ENCODE measurements around the gene KRTAP12-1. TPM values are rescaled to one million over a fixed set of nuclear protein-coding genes. Genes with fewer than 3 reads are reported as not detected.

KRTAP12-1 gene, protein sequence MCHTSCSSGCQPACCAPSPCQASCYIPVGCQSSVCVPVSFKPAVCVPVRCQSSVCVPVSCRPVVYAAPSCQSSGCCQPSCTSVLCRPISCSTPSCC
- total RNA-seq (2022; extraction: Qiagen RNA extraction; ENCODE audit: low read depth), result not detected in 5 replicates

GRCh38 chr21:44681861-44682579 lies at the start of gene KRTAP12-1:
Gene KRTAP12-1, minus strand, starts transcription at chr21:44682163. Its CDS starts 40 bp downstream, at chr21:44682123.

DNA sequence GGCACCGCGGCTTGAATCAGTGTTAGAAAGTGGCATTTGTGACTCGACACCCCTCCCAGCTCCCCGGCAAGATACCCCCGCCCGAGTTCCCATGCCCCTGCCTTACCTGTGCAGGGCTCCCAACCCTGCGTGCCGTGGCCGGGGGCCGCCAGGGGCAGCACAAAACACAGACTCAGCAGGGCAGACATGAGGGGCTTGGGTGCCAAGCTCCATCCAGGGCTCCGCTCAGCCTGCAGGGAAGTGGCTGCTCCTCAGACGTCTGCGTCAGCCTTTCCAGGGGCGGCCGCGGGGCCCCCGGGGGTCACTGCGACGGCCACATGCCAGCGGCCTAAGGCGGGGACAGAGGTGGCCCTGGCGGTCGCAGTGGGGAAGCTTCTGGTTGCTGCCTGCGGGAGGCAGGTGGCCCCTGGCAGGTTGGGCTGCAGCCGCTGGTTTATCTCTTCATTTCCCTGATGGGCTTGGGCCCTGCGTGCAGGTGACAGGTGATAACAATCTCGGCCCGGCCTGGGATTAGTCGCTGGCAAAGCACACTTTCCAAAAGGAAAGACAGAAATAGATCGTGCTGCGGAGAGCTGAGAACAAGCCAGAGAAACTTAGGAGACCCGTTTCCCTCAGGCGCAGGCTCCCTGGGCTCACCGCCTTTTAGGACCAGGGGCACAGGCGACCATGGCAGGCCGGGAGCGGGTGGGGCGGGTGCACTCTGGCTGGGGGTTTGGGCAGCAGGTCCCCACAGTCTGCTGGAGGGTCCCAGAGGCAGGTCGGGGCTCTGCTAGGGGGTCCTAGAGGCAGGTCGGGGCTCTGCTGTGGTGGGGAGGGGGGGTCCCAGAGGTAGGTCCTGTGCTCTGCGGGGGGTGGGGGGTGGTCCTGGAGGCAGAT lies 29.6 kb upstream of the KRTAP12-1 start, which contains the start of gene TSPEAR:
TSS of gene TSPEAR (minus strand) at position 246 of the 876 bp plus-strand sequence. CDS start at position 188, 58 bp downstream.

DNA sequence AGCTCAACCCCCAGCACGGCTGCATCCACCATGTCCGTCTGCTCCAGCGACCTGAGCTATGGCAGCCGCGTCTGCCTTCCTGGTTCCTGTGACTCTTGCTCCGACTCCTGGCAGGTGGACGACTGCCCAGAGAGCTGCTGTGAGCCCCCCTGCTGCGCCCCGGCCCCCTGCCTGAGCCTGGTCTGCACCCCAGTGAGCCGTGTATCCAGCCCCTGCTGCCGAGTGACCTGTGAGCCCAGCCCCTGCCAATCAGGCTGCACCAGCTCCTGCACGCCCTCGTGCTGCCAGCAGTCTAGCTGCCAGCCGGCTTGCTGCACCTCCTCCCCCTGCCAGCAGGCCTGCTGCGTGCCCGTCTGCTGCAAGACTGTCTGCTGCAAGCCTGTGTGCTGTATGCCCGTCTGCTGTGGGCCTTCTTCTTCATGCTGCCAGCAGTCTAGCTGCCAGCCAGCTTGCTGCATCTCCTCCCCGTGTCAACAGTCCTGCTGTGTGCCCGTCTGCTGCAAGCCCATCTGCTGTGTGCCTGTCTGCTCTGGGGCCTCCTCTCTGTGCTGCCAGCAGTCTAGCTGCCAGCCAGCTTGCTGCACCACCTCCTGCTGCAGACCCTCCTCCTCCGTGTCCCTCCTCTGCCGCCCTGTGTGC lies 15.3 kb upstream of the KRTAP12-1 start, which contains the start of gene KRTAP10-12:
TSS of gene KRTAP10-12 (plus strand) at position 1 of the 639 bp plus-strand sequence. CDS start at position 31, 30 bp downstream.

GRCh38 chr21:44666401-44667320 lies 15.3 kb downstream of the KRTAP12-1 start, which contains the start of gene KRTAP12-2:
Gene KRTAP12-2, minus strand, starts transcription at chr21:44666927. Its CDS starts 41 bp downstream, at chr21:44666886.

DNA sequence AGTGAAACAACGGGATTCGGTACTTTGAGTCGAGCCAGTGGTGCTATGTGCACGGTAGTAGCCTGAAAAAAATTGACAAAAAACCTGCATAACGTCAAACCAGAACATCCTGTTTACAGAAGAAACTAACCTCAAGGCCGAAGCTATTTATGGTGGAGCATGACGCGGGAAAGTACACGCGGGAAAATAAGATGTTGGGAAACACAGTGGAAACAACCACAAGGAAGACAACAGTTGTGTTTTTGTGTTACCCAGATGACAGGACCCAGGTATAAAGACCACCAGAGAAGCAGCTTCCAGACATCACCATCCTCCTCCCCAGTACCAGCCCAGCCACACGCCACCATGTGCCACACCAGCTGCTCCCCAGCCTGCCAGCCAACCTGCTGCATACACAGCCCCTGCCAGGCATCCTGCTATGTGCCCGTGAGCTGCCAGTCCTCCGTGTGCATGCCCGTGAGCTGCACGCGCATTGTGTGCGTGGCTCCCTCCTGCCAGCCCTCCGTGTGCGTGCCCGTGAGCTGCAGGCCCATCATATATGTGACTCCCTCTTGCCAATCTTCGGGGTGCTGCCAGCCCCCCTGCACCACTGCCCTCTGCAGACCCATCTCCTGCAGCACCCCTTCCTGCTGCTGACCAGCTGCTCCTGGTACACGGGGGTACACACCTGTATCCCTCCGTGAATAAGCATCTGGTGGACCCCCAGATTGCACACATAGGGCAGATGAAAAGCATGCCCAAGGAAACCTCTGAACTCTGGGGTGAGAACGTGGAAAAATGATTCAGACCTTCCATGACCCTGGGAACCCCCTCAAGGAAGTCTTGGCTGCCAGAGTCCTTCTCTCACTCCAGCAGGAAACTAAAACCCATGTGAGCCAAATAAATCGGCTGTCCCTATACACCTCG lies 24.1 kb downstream of the KRTAP12-1 start, which contains the start of gene KRTAP12-3:
TSS of gene KRTAP12-3 (plus strand) at position 298 of the 906 bp plus-strand sequence. CDS start at position 346, 48 bp downstream.

DNA sequence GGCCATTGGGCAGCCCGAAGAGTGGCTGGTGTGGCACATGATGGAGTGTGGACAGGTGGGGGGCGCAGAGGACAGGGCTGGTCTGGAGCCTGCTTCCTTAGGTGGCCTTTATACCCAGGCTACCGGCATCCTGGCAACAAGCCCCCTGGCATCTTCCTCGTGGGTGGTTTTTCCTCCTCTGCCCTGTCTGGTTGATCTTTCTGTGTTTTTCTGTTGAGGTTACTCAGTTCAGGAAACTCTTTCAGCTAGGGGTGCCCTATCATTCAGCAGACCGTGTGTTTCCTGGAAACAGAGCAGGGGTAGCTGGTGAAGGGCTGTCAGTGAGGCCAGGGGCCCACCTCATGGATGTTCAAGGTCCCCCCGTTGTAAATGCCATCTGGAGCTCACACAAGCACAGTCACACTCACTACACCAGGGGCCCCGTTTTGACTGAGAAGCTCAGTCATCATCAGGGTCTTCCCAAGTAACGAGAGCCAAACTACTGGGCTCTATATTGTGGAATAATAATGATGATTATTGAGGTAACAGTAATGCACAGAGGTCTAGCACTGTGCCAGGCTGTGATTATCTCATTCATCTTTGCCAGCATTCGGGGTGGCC lies 27.3 kb downstream of the KRTAP12-1 start, which contains the start of gene KRTAP12-4:
TSS of gene KRTAP12-4 (minus strand) at position 84 of the 600 bp plus-strand sequence. CDS start at position 39, 45 bp downstream.

GRCh38 chr21:44646366-44647221 lies 35.4 kb downstream of the KRTAP12-1 start, which contains the start of gene KRTAP10-11:
Gene KRTAP10-11, plus strand, starts transcription at chr21:44646414. Its CDS starts 45 bp downstream, at chr21:44646459.

DNA sequence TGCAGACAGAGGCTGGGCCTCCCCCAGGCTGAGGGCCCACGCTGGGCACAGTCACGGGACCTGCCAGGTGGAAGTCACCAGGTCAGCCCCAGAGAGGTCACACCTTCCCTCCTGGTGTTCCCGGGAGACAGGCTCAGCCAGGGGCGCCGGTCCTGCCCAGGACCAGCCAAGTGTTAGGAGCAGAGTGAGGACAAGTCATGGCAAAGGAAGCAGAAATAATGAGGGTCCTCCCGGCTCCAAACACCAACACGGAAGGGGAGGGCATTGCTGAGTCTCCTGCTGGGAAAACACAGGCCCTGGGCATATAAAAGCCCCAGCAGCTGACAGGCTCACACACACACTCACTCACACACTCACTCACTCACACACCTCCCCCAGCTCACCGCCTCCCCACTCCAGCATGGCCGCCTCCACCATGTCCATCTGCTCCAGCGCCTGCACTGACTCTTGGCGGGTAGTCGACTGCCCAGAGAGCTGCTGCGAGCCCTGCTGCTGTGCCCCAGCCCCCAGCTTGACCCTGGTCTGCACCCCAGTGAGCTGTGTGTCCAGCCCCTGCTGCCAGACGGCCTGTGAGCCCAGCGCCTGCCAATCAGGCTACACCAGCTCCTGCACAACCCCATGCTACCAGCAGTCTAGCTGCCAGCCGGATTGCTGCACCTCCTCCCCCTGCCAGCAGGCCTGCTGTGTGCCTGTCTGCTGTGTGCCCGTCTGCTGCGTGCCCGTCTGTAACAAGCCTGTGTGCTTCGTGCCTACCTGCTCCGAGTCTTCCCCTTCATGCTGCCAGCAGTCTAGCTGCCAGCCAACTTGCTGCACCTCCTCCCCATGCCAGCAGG lies 44.7 kb downstream of the KRTAP12-1 start, which contains the start of gene KRTAP10-10:
TSS of gene KRTAP10-10 (plus strand) at position 339 of the 833 bp plus-strand sequence. CDS start at position 401, 62 bp downstream.

Other genes starting within 250 kb of the KRTAP12-1 start
- gene LRRC3, start 226.7 kb downstream of the KRTAP12-1 start, total RNA-seq (2022; extraction: Qiagen RNA extraction; ENCODE audit: low read depth), result 0.98 to 2.0 TPM (median 1.7 TPM) in 5 replicates
- gene KRTAP10-1, start 142.0 kb downstream of the KRTAP12-1 start, total RNA-seq (2022; extraction: Qiagen RNA extraction; ENCODE audit: low read depth), result not detected in 5 replicates
- gene KRTAP10-2, start 130.7 kb downstream of the KRTAP12-1 start, total RNA-seq (2022; extraction: Qiagen RNA extraction; ENCODE audit: low read depth), result not detected in 5 replicates
- not detected in 5 replicates for gene KRTAP10-3, start 123.4 kb downstream of the KRTAP12-1 start, total RNA-seq (2022; extraction: Qiagen RNA extraction; ENCODE audit: low read depth)
- gene KRTAP10-4, start 108.4 kb downstream of the KRTAP12-1 start, total RNA-seq (2022; extraction: Qiagen RNA extraction; ENCODE audit: low read depth), result not detected in 5 replicates
- not detected in 5 replicates for gene KRTAP10-5, start 101.6 kb downstream of the KRTAP12-1 start, total RNA-seq (2022; extraction: Qiagen RNA extraction; ENCODE audit: low read depth)
- gene KRTAP10-6, start 89.7 kb downstream of the KRTAP12-1 start, total RNA-seq (2022; extraction: Qiagen RNA extraction; ENCODE audit: low read depth), result not detected in 5 replicates
- gene KRTAP10-7, start 81.6 kb downstream of the KRTAP12-1 start, total RNA-seq (2022; extraction: Qiagen RNA extraction; ENCODE audit: low read depth), result not detected in 5 replicates
- gene KRTAP10-8, start 70.1 kb downstream of the KRTAP12-1 start, total RNA-seq (2022; extraction: Qiagen RNA extraction; ENCODE audit: low read depth), result not detected in 5 replicates
- not detected in 5 replicates for gene KRTAP10-9, start 55.1 kb downstream of the KRTAP12-1 start, total RNA-seq (2022; extraction: Qiagen RNA extraction; ENCODE audit: low read depth)
- gene KRTAP10-10, start 44.8 kb downstream of the KRTAP12-1 start, total RNA-seq (2022; extraction: Qiagen RNA extraction; ENCODE audit: low read depth), result not detected in 5 replicates
- not detected in 5 replicates for gene KRTAP10-11, start 35.7 kb downstream of the KRTAP12-1 start, total RNA-seq (2022; extraction: Qiagen RNA extraction; ENCODE audit: low read depth)
- gene KRTAP12-4, start 27.5 kb downstream of the KRTAP12-1 start, total RNA-seq (2022; extraction: Qiagen RNA extraction; ENCODE audit: low read depth), result not detected in 5 replicates
- gene KRTAP12-3, start 24.2 kb downstream of the KRTAP12-1 start, total RNA-seq (2022; extraction: Qiagen RNA extraction; ENCODE audit: low read depth), result not detected in 5 replicates
- not detected in 5 replicates for gene KRTAP12-2, start 15.2 kb downstream of the KRTAP12-1 start, total RNA-seq (2022; extraction: Qiagen RNA extraction; ENCODE audit: low read depth)
- not detected in 5 replicates for gene KRTAP10-12, start 15.0 kb upstream of the KRTAP12-1 start, total RNA-seq (2022; extraction: Qiagen RNA extraction; ENCODE audit: low read depth)
- gene TSPEAR, start 29.4 kb upstream of the KRTAP12-1 start, total RNA-seq (2022; extraction: Qiagen RNA extraction; ENCODE audit: low read depth), result 0.04 TPM in 1 of 5 replicates, not detected in the others
- gene UBE2G2, start 119.7 kb upstream of the KRTAP12-1 start, total RNA-seq (2022; extraction: Qiagen RNA extraction; ENCODE audit: low read depth), result 27.5 to 44.4 TPM (median 33.4 TPM) in 5 replicates
- gene SUMO3, start 135.9 kb upstream of the KRTAP12-1 start, total RNA-seq (2022; extraction: Qiagen RNA extraction; ENCODE audit: low read depth), result 54.2 to 66.2 TPM (median 65.0 TPM) in 5 replicates
- gene PTTG1IP, start 191.5 kb upstream of the KRTAP12-1 start, total RNA-seq (2022; extraction: Qiagen RNA extraction; ENCODE audit: low read depth), result 88.1 to 104 TPM (median 99.0 TPM) in 5 replicates
- 0.66 to 1.3 TPM (median 0.76 TPM) in 5 replicates for gene ITGB2, start 238.7 kb upstream of the KRTAP12-1 start, total RNA-seq (2022; extraction: Qiagen RNA extraction; ENCODE audit: low read depth)

Measured in A549 treated with CpdA at 1 μM for 4 hours (cell line).